KG1 (cell line): ENCODE results near the gene TDRD12.
"Not testable (repeated sequence)": the region's sequence is repeated elsewhere in the genome, so short reads cannot be mapped to it uniquely, and the experiment has no call there.

Experiments used
- DNase-seq: peaks from one replicate; lab custom pipeline; 2025; lab: John Stamatoyannopoulos, UW

TDRD12 gene

GRCh38 chr19:32746631-32747196 is 27.1 kb downstream of the TDRD12 start:
- not testable (repeated sequence) for DNase-seq

- no peak for DNase-seq
Observed at GRCh38 chr19:32748497-32748896, 28.9 kb downstream of the TDRD12 start.

- no peak for DNase-seq
Observed at GRCh38 chr19:32748948-32749347, 29.4 kb downstream of the TDRD12 start.

DNA sequence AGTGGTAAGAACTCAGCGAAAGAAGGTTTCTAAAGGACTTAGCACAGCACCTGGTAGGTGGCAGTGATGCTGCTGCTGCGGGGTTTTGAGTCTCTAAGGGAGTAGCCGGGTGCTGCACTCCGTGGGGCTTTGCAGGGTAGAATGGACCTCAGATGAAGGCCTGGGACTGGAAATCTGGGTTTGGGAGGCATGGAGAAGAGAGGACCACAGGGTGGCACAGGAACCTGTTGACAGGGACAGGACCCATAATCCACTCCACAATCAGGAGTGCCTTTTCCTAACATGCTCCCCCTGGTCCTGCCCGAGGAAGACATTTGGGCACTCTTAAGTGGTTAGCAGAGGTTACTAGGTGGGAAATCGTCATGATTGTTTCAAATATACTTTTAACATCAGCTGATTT is 29.8 kb downstream of the TDRD12 start:
- no peak for DNase-seq

GRCh38 chr19:32750441-32751055 is 31.0 kb downstream of the TDRD12 start:
- DNase-seq, result no peak

DNA sequence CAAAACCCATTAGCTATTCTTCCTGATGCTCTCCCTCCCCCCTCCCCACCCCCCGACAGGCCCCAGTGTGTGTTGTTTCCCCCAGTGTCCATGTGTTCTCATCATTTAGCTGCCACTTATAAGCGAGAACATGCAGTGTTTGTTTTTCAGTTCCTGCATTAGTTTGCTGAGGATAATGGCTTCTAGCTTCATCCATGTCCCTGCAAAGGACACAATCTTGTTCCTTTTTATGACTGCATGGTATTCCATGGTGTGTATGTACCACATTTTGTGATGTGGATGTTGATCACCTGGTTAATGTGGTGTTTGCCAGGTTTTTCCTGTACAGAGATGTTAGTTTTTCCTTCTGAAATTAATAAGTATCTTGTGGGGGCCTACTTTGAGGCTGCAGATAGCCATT is 31.5 kb downstream of the TDRD12 start:
- no peak for DNase-seq

DNA sequence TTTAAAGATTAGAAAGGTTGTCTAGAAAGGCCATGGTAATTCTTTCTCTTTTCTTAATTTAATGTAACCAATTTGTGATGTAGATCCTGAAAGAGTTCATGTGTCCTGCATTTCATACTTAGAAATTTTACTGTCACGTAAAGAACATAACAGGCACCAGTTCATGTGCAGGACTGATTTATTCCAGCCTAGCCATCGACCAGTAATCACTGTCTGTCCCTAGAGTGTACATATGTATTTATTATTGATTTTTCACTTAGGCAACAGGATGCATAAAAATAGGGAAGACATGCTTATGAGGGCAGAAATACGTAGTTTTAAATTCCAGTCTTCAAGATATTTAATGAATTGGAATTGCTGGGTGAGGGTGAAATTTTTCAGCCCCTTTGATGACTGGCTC is 37.6 kb downstream of the TDRD12 start:
- no peak for DNase-seq

DNA sequence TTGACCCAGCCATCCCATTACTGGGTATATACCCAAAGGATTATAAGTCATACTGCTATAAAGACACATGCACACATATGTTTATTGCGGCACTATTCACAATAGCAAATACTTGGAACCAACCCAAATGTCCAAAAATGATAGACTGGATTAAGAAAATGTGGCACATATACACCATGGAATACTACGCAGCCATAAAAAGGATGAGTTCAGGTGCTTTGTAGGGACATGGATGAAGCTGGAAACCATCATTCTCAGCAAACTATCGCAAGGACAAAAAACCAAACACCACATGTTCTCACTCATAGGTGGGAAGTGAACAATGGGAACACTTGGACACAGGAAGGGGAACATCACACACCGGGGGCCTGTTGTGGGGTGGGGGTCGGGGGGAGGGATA is 45.8 kb downstream of the TDRD12 start:
- not testable (repeated sequence) for DNase-seq

- no peak for DNase-seq
Observed at GRCh38 chr19:32767951-32768679, 48.5 kb downstream of the TDRD12 start.

DNA sequence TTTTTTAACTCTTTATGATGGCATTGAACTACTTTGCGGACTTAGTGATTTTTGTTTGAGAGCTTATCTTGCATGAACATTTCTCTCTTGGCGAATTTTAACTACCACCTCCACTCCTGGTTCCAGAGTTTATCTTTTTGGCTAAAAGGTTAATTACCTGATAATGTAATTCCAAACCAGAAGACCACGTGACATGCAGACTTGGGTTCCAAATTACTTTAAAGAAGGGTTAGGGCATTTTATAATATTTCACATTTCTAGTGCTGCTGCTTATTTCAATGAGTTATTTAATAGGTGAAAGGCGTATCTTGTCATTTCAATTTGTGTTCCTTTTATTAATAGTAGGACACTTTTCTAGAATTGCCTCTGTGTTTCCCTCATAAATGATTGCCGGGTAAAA is 52.0 kb downstream of the TDRD12 start:
- DNase-seq, result no peak

DNA sequence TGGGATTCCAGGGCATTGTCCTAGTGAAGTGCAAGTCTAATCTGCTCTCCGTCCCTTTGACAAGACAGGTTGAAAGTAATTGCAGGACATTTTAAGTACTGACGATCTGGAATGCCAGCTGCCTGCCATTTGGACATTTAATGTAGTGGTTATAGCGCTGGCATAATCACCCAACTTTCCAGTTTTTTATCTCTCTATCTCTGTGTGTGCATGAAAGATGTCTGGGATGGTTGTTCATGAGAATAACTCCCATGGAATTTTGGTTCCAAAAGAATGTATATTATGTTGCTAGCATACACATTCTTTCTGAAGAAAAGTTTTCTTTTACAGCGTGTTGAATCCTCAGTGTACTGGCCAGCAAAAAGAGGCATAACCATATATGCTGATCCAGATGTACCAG is 53.6 kb downstream of the TDRD12 start:
- no peak for DNase-seq

DNA sequence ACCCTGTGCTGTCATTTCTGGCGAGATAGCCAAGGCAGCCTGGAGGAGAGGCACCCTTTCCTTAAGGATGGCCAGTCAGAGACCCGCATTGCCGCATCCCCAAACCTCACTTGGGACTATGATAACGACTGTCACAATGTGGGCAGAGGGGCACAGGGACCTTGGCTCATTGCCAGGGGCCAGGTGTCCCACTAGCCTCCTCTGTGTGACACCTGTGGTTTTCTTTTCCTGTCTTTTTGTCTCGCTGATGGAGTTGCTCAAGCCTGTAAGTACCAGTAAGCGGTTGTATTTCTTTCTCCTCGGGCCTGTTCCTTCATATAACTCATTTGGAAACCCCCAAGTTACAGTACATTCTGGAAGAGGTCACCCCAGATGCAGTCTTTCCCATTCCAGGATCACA is 59.5 kb downstream of the TDRD12 start:
- no peak for DNase-seq

DNA sequence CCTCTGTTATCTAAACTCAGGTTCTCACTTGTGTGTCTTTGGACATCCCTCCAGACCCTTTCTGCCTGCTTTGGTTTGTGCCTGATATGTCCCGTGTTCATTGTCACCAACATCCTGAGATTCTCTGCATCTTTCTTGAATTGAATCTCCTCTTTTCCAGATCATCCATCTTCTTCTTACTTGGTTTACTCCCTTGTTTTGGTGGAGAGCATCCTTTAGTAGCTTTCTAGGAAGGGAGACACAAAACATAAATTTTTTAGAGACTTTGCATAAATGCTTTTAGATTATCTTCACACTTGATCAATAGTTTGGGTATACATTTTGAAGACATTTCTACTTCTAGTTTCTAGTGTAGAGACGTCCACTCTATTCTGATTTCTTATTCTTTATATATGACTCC is 61.7 kb downstream of the TDRD12 start:
- no peak for DNase-seq

DNA sequence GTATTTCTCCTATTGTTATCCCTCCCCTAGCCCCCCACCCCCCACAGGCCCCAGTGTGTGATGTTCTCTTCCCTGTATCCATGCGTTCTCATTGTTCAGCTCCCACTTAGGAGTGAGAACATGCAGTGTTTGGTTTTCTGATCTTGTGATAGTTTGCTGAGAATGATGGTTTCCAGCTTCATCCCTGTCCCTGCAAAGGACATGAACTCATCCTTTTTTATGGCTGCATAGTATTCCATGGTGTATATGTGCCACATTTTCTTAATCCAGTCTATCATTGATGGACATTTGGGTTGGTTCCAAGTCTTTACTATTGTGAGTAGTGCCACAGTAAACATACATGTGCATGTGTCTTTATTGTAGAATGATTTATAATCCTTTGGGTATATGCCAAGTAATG is 62.5 kb downstream of the TDRD12 start:
- DNase-seq, result not testable (repeated sequence)

DNA sequence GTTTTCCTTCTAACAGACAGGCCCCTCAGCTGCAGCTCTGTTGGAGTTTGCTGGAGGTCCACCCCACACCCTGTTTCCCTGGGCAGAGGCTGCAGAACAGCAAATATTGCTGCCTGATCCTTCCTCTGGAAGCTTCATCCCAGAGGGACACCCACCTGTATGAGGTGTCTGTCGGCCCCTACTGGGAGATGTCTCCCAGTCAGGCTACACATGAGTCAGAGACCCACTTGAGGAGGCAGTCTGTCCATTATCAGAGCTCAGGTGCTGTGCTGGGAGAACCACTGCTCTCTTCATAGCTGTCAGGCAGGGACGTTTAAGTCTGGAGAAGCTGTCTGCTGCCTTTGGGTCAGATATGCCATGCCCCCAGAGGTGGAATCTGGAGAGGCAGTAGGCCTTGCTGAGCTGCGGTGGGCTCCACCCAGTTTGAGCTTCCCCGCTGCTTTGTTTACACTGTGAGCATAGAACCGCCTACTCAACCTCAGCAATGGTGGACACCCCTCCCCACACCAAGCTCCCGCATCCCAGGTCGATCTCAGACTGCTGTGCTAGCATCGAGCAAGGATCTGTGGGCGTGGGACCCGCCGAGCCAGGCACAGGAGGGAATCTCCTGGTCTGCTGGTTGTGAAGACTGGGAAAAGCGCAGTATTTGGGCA is 67.7 kb downstream of the TDRD12 start:
- DNase-seq, result not testable (repeated sequence)

DNA sequence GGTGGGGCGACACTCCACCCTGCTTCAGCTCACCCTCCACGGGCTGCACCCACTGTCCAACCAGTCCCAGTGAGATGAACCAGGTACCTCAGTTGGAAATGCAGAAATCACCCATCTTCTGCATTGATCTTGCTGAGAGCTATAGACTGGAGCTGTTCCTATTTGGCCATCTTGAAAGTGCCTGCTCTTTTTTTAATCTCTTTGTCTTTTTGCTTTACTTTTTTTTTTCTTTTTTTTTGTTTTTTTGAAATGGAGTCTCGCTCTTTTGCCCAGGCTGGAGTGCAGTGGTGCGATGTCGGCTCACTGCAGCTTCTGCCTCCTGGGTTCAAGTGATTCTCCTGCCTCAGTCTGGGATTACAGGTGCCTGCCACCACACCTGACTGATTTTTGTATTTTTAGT is 68.3 kb downstream of the TDRD12 start:
- DNase-seq, result not testable (repeated sequence)

DNA sequence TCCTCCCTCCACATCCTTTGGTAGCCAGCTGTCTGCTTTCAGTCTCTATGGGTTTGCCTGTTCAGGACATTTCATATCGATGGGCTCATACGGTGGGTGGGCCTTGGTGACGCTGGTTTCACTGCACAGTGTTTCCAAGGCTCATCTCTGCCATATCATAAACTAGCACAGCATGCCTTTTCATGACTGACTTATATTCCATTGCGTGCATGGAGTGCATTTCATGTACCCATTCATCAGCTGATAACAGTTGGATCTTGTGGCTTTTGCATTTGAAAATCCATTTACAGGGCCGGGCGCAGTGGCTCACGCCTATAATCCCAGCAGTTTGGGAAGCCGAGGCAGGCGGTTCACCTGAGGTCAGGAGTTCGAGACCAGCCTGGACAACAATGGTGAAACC is 69.9 kb downstream of the TDRD12 start:
- no peak for DNase-seq

- DNase-seq, result no peak
Observed at GRCh38 chr19:32798201-32798600, 78.6 kb downstream of the TDRD12 start.

GRCh38 chr19:32800191-32800590 is 80.6 kb downstream of the TDRD12 start:
- no peak for DNase-seq

- no peak for DNase-seq
Observed at GRCh38 chr19:32800754-32801153, 81.2 kb downstream of the TDRD12 start.

DNA sequence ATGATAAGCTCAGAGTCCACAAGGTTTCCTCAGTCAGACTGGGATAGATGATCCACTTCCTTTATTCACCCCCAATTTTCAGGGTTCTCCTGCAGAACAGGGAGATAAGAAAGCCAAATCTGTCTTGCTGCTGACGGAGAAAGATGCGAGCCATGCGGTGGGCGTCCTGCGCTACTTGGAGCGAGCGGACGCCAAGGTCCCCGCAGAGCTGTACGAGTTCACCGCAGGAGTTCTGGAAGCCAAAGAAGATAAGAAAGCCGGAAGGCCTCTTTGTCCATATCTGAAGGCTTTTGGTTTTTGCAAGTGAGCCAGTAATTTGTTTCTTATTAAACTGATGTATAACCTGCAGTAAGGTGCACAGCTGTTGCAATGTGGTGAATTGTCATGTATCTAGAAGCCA is 83.3 kb downstream of the TDRD12 start:
- no peak for DNase-seq

DNA sequence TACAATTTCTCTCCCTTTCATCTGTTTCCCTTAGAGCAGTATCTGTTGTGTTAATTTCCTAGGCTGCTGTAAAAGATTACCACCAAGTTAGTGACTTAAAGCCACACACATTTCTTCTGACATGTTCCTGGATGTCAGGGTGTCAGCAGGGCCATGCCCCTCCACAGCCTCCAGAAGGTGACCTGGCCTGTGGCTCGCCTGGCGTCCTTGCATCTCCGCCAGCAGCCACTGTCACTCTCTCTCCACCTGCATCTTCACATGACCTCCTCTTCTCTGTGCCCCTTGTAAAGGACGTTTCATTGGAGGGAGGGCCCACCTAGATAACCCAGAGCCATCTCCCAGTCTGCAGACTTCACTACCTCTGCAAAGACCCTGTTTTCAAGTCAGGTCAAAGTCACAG is 88.7 kb downstream of the TDRD12 start:
- no peak for DNase-seq

GRCh38 chr19:32809254-32809653 is 89.7 kb downstream of the TDRD12 start:
- DNase-seq, result no peak
